22Rv1 (cell line): ENCODE data around the gene KLF2.
"Not testable (repeated sequence)": the region's sequence is repeated elsewhere in the genome, so short reads cannot be mapped to it uniquely, and the experiment has no call there.

Experiments
- H3K27ac ChIP-seq: fragments of 450-650 bp; 2 replicates; pipeline ENCODE4 v1.5.1; 2017
- ZFX ChIP-seq: fragments of 450-650 bp; IDR thresholded peaks from 2 replicates; pipeline ENCODE4 v1.6.1; 2017; ENCODE audit warnings: antibody characterized with exemption, borderline replicate concordance
- TF ChIP-seq, protein P1 (sequence below): fragments of 450-650 bp; IDR thresholded peaks from 2 replicates; pipeline ENCODE4 v1.5.1; 2017; ENCODE audit warnings: mild to moderate bottlenecking

The KLF2 gene

DNA sequence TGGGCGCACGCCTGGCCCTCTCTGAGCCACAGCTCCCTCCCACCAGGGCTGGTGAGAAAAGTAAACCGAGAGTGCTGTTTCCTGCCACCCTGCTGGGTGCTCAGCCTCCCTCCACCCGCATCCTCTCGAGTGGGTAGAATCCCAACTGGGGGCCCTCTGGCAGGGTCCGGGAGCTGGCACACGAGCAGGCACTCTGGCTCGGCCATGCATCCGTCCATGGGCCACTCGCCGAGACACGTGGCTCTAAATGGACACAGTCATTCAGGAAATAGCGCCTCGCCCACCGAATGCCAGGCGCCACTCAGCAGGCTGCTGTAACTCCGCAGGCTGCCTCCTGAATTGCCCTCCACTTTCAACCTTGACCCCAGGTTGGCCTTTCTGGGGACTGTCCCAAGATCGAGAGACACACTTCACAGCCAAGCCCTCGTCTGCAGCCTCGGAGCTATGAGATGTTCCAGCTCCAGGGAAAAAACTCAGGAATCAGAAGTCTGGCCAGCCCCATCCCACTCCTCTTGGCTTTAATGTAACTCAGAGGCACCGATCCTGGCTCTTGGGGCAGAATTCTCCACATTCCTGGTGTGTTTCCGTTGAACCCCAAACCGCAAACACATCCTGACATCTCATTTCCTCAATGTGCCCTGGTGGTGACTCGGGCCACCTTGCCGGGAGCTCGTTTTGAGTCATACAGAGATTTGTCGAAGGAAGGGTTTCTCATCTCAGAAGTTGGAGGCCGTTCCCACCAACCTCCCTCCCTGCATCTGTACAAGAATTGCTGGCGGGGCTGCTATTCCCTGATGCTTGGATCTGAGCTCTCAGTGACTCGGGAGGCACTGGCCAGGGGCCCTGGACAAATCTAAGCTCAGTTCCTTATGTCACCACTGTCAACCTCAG is 14.1 kb downstream of the KLF2 start:
- TF ChIP-seq, protein P1, sequence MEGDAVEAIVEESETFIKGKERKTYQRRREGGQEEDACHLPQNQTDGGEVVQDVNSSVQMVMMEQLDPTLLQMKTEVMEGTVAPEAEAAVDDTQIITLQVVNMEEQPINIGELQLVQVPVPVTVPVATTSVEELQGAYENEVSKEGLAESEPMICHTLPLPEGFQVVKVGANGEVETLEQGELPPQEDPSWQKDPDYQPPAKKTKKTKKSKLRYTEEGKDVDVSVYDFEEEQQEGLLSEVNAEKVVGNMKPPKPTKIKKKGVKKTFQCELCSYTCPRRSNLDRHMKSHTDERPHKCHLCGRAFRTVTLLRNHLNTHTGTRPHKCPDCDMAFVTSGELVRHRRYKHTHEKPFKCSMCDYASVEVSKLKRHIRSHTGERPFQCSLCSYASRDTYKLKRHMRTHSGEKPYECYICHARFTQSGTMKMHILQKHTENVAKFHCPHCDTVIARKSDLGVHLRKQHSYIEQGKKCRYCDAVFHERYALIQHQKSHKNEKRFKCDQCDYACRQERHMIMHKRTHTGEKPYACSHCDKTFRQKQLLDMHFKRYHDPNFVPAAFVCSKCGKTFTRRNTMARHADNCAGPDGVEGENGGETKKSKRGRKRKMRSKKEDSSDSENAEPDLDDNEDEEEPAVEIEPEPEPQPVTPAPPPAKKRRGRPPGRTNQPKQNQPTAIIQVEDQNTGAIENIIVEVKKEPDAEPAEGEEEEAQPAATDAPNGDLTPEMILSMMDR: no peak
- TF ChIP-seq ZFX: no peak
- no peak overlapping the region for H3K27ac ChIP-seq

DNA sequence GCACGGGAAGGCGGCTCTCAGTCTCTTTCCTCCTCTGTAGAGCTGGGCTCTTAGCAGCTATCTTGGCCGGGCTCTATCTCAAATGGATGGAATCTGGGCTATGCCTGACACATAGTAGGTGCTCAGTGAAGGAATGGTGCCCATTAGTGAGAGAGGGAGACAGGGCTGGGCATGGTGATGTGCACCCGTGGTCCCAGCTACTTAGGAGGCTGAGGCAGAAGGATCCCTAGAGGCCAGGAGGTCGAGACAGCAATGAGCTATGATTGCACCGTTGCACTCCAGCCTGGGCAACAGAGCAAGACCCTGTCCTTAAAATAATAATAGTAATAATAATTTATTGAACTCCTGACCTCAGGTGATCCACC is 14.7 kb downstream of the KLF2 start:
- TF ChIP-seq ZFX: no peak
- TF ChIP-seq, protein P1: no peak
- H3K27ac ChIP-seq: no peak overlapping the region

DNA sequence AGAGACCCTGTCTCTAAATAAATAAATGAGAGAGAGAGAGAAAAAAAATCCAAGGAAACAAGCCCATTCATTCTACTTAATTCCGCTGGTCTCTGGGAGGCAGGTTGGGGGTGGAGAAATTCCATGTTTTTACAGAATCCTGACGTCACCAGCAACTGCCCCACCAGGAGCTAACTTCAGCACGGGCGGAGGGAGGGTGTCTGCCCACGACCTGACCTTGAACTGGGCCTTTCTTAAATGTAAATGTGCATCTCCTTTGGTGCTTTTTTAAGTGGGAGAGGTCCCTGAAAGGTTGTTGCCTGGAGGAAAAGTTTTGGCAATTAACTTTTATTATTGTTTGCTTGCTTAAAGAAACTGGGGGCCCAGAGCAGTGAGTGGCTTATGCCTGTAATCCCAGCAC is 15.5 kb downstream of the KLF2 start:
- H3K27ac ChIP-seq: no peak overlapping the region
- TF ChIP-seq ZFX: no peak
- TF ChIP-seq, protein P1: no peak

DNA sequence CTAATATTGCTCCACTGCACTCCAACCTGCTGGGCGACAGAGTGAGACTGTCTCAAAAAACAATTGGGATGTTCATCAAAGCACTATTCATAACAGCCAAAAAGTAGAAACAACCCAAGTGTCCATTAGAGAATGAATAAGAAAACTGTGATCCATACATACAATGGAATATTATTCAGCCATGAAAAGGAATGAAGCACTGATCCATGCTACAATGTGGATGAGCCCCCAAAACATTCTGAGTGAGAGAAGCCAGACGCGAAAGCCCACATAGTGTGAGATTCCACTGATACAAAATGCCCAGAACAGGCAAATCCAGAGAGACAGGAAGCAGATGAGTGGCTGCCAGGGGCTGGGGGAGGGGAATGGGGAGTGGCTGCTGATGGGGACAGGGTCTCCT is 16.0 kb downstream of the KLF2 start:
- no peak overlapping the region for H3K27ac ChIP-seq
- TF ChIP-seq, protein P1: no peak

DNA sequence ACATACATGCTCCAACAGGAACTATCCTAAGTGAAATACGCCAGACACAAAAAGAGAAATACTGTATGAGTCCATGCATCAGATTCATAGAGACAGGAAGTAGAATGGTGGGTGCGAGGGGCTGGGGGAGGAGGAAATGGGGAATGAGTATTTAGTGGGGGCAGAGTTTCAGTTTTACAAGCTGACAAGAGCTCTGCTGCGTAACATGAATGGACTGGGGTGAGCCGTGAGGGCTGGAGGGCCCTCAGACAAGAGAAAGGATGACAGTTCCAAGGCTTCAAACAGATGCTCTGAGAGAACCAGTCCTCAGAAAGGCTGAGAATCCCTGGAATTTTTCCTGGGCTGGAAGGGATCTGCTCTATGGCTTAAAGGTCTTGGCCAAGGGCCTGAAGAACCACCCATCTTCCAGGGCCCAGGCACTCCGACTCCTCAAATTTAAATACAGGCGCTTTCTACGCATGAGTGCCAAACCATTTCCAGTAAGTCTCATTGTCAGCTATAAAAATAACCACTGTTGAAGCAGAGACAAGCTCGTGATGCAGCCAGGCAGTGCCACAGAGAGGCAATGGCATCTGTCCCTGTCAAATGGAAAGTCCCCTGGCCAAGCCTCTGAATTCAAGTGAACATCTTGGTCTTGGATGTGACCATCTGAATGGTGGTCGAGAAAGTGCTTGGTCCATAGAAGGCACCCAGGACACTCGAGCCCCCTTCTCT is 17.5 kb downstream of the KLF2 start:
- H3K27ac ChIP-seq: no peak overlapping the region
- no peak for TF ChIP-seq ZFX
- TF ChIP-seq, protein P1: no peak

DNA sequence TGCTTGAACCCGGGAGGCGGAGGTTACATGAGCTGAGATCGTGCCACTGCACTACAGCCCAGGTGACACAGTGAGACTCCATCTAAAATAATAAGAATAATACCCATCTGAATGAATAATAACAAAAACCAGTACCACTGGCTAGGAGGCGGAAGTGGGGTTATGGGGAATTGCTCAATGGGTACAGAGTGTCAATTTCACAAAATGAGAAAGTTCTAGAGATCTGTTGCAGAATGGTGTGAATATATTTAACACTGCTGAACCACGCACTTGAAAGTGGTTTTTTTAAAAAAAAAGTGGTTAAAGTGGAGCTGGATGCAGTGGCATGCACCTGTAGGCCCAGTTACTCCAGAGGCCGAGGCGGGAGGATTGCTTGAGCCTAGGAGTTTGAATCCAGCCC is 18.5 kb downstream of the KLF2 start:
- H3K27ac ChIP-seq: no peak overlapping the region
- no peak for TF ChIP-seq ZFX
- TF ChIP-seq, protein P1: no peak

DNA sequence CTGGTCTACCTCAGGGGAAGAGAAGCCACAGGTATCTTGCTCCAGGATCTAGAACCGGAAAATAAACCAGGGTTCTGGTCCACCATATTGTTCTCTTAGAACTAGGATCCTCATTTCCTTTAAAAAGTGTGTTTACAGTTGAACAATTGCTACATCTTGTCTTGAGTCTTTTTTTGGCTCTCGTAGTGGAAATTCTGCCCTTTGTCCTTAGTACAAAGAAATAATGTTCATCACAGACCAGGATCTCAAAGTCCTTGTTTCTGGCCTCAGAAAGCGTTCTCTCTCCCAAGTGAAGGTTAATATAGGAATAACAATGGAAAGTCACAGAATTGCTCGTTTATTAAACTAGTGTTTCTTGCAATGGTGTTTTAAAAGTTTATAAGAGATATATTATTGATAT is 20.8 kb downstream of the KLF2 start:
- no peak overlapping the region for H3K27ac ChIP-seq
- TF ChIP-seq, protein P1: no peak
- TF ChIP-seq ZFX: no peak

DNA sequence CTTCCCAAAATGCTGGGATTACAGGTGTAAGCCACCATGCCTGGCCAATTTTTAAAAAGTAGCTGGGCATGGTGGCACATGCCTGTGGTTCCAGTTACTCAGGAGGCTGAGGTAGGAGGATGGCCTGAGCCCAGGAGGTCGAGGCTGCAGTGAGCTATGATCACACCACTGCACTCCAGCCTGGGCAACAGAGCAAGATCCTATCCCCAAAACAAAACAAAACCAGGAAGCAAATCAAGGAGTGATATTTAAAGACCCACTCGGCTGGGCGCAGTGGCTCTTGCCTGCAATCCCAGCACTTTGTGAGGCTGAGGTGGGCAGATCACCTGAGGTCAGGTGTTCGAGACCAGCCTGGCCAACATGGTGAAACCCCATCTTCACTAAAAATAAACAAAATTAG is 22.5 kb downstream of the KLF2 start:
- not testable (repeated sequence) for H3K27ac ChIP-seq
